HG03095 (cell line): ENCODE results near the gene MRM1.

Source experiments
- ATAC-seq: cut with Tn5 transposase; IDR thresholded peaks from one replicate; pipeline ENCODE4 v1.9.1; 2021; ENCODE audit warnings: moderate library complexity; ENCODE audit not compliant: unreplicated experiment

MRM1 gene, protein sequence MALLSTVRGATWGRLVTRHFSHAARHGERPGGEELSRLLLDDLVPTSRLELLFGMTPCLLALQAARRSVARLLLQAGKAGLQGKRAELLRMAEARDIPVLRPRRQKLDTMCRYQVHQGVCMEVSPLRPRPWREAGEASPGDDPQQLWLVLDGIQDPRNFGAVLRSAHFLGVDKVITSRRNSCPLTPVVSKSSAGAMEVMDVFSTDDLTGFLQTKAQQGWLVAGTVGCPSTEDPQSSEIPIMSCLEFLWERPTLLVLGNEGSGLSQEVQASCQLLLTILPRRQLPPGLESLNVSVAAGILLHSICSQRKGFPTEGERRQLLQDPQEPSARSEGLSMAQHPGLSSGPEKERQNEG

DNA sequence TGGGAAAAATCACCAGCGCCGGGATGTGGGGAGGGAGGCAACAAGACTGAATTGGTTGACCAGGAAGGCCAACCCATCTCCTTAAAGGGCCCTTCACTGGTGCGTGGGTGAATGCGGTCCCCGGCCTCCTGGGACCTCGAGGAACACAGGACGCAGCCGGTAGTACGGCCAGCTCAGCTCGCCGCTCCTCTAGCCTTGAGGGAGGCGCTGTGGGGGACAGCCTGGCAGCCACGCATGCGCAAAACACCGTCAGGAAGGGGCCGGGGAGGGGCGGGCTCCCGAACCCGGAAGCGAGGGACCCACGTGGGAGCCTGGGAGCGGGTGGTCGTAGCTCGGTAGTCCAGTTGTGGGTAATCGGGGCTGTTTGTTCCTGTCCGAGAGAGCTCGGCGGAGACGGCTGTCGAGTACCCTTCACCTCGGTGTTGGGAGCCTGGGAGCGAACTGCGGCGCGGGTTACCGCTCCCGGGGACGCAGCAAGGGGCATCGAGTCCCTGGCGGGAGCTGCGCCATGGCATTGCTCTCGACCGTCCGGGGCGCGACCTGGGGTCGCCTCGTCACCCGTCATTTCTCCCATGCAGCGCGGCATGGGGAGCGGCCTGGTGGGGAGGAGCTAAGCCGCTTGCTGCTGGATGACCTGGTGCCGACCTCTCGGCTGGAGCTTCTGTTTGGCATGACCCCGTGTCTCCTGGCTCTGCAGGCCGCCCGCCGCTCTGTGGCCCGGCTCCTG lies at the start of gene MRM1:
Gene MRM1 (plus strand): TSS at position 281 of the 727 bp plus-strand sequence. CDS start 228 bp downstream, at position 509.
- no peak for ATAC-seq

DNA sequence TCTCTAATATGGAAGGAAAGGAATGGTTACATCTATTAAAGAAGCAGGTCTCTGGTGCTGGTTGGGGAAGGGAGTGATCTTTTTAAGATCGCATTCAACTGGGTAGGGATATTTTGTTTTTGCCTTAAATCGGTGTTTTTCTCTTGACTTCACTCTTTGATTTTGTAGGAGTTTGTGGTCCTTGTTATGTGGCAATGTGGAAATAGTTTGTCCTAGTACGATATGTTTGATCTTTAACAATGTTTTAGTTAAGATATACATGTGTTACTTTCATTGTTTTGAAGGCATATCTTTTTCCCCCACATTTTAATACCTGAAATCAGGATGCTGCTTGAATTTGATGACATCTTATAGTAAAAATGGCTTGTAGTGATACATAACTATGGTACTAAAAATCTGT lies 47.9 kb upstream of the MRM1 start:
- no peak for ATAC-seq

DNA sequence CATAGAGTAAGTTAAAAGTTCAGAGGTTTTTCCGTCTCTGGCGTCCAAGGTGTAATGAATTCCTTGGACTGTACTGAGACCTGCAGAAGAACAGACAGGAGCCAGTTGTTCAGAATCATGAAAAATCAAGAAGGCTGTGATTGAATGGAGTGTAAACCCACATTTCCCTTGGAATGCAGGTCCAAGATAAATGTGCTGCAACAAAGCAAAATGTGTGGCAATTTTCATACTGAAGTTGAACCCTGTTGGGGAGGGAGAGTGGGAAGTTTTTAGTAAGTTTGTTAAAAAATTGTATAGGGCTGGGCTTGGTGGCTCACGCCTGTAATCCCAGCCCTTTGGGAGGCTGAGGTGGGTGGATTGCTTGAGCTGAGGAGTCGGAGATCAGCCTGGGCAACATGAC lies 35.3 kb upstream of the MRM1 start:
- ATAC-seq = no peak

DNA sequence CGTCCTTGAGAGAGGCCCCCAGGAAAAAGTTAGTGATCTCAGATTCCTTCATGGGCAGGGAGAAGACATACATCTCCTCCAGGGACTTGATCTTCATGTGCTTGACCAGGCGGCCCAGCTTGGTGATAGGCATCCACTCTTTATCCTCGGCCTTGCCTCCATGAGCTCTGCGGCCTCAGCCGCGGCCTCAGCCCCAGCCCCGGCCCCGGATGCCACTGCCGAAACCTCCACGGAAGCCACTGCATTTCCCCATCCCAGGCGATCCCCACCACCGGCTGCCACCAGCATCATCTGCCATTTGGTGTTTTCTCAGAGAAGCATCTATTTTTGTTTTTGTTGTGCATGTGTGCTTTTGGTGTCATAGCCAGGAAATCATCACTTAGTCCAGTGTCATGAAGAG lies 26.4 kb upstream of the MRM1 start:
- no peak for ATAC-seq

DNA sequence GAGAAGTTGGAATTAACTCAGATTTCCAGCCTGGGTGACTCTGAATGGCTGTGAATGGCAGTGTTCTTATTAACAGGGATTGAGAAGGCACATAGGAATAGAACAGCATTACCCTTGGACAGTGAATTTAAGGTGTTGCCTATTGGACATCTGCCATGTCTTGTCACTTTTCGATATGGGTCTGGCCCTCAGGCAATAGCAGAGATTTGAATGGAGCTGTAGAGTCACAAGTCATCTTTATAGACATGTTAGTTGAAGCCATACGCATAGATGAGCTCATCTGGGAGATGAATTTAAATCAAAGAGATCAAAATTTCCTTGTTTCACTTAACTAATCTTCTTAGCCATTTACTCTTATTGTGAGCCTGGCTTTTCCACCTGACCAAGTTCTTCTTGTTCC lies 24.6 kb upstream of the MRM1 start:
- no peak for ATAC-seq

DNA sequence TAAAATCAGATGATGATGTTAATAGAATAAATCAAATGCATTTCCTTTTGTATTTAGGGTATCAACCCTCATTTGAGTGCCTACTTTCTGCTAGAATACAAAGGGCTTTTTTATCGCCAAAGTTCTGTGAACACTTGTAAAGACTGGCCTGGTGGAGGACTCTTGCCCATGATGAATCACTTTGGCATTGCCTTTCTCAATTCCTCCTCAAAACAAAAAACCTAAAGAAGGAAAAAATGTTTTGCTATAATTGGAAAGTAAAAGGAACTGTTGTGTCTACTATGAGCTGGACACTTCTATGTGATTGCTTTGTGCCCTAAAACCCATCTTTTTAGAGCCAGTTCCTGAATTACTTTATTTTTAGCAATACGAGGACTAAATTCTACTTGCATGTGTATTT lies 22.7 kb upstream of the MRM1 start:
- ATAC-seq = no peak

DNA sequence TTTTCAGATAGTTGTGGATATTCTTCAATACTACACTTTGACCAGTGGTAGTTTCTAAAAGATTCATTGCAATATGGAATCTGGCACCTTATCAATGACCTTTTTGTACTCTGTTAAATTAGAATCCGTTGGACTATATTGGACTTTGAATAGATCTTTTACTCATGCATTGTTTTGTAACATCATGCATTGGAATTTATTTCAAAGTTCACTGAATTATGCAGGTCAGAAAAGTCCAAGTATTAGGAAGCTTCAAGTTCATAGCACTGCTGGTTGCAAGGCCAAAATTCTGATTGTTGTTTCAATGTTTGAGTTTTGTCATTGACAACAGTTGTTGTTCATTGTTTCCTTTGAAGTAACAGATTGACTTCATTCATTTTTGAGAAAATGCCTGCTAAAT lies 17.6 kb upstream of the MRM1 start:
- no peak for ATAC-seq

DNA sequence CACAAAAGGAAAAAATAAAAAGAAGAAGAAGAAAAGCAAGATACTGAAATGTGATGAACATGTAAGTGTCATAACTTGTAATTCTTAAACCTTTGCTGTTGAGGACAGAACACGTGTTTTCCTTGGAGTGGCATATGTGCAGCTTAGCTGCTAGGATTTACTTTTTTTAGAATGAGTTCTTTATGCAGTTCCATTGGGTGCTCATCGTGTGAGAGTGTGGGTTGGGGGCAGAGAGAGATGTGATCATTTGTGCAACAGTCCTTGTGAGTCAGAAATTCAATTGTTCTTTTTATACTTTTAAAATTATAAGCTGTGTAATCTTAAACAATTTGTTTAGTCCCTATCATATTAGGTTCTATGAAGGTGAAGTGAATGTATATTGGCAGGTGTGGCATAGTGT lies 15.2 kb upstream of the MRM1 start:
- no peak for ATAC-seq

DNA sequence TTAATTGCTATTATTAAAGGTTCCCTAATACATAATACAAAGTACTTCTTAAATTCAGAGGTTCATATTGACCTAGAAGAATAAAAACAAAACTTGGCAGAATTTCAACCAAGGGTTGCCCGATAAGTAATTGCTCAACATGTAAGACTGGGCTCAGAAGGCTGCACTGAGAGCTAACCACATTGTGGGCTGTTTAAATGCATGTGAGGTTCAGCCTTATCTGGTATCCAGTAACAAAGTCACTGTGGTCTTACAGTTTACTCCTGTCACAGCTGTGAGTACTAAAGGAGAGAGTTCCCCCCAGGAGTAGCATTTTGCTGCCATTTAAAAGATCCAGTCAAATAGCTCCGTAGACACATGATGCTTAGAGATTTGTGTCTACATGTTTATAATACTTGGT lies 11.3 kb upstream of the MRM1 start:
- ATAC-seq = no peak

DNA sequence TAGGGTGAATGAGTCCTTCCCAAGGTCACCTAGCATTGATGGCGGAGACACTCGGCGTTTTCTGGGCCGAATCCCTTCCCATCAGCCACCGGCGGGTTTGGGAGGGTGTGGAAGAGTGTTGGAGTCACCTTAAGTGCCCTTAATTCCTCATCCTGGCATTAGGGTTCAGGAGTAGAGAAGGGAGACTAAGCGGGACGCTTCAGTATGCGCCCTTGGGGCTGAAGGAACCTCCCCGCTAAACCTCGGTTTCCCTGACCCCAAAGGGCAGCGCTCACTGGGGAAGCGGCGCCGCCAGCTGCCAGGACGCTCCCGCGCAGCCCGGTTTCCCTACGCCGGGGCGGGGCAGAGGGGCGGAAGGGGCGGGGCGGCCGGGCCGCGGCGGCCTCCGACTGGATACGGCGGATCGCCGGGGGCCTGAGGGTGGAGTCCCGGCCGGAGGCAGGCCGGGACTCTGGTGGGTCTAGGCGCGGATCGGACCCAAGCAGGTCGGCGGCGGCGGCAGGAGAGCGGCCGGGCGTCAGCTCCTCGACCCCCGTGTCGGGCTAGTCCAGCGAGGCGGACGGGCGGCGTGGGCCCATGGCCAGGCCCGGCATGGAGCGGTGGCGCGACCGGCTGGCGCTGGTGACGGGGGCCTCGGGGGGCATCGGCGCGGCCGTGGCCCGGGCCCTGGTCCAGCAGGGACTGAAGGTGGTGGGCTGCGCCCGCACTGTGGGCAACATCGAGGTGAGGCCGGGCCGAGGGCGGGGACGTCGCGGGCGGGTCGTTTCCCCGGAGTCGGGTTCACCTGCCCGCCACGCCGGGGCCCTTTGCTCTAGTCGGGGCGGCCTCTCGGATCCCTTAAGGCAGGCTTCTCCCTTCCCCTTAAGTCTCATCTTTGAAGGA lies 9.7 kb upstream of the MRM1 start, which contains the start of gene DHRS11:
Gene DHRS11 (plus strand): TSS at position 446 of the 882 bp plus-strand sequence. CDS start 131 bp downstream, at position 577.
- peak; percentile 74 for ATAC-seq

DNA sequence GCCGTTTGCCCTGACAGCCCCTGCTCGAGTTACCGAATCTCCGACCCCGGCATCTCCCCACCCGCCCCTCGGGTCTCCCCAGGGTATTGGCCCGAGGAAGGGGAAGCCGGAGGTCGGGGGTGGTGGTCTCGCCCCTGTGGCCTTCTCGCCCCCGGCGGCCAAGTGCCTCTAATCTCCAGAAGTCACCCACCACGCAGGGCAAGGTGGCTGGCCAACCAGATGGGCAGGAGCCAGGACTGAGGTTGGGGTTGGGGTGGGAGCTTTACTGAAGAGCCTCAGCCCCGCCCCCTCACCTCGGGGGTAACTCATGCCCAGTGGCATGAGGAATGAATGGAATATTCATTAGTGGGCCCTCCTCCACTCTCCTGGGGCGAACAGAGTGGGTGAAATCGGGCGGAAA lies 9.1 kb upstream of the MRM1 start:
- ATAC-seq = no peak

DNA sequence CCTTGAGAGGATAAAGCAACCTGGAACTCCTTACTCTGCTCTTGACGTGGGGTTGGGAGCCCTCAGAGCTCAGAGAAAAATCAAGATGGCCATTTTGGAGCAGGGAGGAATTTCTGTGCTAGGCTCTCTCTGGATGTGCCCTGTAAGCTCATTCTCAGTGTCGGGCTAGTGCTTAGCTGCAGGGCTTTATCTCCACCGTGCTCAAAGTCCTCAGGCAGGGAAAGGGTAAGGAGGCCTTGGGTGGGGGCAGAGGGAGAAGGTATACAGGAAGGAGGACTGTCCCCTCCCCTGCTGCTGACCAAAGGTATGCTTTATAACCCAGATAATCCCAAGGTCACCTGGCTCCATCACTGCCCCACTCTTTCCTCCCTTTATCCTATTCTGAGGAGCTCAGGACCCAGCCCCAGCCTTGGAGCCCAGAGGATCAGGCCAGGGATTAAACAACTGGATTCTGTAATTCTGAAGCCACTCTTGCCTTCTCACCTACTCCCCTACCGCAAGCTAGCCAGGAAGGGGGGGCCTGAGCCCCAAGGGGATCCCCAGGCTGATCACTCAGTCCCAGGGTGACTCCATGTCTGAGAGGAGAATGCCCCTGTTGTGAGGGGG lies 8.6 kb upstream of the MRM1 start:
- no peak for ATAC-seq

DNA sequence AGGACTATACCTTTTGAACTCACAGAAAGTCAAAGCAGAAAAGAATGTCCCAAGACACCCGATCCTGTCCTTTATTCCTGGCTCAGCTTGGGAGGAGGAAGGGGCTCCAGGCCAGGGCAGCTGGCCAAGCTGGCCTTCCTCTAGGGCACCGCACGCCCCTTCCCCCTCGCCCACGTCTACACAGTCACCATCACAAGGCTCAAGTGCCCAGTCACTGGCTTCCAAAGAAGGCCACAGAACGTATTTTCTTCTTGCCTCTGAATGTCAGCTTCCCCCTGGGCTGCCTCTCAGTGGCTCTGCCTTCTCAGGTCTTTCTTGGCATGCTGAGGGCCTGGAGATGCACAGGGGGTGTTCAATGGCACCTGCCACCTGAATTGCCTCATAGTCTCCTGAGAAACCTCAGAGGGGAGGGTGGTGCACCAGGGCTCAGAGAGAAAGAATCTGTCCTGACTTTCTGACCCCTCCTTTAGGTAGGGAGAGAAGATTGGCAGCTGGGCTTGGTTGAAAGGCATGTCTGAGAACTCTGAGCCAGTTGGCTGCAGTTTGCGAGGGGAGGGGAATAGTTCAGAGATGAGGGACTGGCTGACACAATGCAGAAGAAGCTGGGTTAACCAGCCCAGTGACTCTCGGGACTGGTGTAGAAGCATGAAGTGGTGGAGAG lies 7.6 kb upstream of the MRM1 start:
- no peak for ATAC-seq

DNA sequence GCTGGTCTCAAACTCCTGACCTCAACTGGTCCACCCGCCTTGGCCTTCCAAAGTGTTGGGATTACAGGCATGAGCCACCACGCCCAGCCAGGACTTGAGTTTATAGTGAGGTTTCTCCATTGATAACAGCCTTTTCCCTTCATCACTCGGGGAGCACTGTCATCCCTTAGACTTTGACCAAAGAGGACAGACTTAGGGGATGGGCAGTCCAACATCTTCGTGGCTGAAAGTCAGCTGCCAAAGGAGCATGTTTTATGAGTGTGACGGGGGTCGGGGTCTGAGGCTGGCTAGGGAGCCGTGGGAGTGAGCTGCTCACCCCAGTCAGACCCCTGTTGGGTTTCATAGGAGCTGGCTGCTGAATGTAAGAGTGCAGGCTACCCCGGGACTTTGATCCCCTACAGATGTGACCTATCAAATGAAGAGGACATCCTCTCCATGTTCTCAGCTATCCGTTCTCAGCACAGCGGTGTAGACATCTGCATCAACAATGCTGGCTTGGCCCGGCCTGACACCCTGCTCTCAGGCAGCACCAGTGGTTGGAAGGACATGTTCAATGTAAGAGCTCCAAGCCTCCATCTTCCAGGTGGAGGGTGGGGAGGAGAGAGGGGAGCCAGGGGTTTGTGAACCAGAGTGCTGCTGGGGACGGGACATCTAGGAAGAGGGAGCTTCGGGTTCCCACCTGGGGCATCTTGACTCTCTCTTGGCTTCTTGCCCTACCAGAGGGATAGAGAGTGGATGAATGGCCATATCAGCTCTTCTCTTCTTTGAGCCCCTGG lies 6.6 kb upstream of the MRM1 start:
- ATAC-seq = no peak

DNA sequence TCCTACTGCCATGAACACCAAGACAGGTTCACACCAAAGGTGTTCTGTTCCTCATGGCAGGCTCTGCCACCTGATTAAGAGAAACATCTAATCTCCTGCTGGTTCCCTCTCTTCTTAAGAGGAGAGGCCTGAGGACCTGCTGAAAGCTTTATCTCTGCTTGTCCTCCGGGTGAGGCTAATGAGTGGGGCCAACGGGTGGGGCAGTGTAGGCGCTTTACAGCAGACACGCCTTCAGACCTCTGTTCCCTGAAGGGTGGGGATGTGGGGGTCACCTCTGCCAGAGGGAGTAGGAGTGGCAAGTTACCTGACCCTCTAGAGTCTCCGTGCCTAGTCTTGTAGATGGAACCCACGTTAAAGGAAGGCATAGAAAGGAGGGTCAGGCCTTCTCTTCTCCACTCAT lies 4.2 kb upstream of the MRM1 start:
- ATAC-seq = no peak

DNA sequence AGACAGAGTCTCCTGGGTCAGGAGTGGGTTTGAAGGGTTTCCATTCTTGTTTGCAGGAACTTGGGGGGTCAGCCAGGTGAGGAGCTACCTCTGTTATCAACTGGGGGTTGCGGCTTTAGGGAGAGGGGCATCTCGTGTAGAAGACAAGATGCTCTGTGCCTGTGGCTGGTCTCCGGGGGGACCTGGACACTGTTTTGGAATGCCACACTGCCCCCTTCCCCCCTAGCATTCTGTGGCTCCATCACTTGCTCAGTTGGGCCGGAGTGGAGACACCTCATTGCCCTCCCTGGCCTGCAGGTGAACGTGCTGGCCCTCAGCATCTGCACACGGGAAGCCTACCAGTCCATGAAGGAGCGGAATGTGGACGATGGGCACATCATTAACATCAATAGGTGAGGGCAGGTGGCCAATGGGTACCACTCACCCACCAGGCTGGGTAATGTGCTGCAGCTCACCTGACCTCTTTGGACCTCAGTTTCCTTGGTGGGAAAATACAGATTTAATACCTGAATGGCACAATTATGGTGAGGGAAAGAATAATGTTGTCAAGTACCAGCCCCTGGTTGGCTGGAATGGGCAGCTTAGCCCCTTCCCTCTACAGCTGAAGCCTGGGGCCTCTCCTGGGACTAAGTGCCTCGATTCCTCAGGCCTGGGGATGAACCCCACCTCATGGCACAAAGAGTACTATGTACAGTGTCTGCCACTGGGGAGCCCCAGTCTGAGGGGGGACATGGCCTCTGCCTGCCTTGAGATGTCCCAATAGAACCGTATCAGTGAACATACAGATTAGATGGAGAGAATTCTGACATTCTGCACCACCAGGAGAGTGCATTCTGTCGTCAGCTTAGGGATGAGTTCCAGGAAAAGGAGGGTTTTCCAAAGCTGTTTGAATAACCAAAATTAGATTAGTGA lies 3.3 kb upstream of the MRM1 start:
- ATAC-seq = no peak

DNA sequence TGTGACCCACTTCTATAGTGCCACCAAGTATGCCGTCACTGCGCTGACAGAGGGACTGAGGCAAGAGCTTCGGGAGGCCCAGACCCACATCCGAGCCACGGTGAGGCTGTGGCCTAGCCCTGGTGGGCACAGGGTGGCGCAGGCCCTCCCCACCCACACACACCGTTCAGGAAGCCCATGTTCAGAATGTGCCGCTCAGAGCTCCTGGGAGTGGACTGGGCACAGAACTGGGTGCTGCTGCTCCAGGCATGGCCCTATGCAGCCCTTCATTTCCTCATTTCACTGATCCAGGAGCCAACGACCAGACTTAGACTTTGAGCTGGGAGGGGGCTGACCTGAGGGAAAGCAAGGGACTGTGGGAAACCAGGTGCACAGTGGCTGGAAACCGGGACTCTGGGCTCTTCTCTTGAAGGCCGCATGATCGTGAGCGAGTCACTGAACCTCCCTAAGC lies 2.4 kb upstream of the MRM1 start:
- ATAC-seq = no peak

DNA sequence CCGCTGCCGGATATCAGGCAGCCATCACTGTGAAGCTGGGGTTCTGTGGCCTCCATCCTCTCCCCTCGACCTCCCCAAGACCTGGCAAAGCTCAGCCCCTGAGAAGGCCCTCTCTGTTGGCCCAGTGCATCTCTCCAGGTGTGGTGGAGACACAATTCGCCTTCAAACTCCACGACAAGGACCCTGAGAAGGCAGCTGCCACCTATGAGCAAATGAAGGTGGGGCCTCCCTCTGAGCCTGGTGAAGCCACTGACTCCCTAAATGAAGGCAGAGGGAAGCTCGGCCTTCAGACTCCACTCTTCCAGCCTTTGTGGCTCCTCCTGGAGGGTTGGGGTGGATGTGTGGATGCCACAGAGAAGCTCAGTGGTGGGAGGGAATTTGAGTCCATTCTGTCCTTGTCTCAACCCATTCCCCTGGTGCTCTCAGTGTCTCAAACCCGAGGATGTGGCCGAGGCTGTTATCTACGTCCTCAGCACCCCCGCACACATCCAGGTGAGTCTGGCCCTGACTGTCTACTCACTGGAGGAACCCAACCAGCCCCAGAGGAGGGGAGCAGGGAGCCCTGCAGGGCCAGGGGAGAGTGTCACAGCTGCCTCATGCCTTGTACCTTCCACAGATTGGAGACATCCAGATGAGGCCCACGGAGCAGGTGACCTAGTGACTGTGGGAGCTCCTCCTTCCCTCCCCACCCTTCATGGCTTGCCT lies 1.7 kb upstream of the MRM1 start:
- ATAC-seq = no peak
